AG08396 (cell line): ENCODE measurements around the gene CDH8.
"Not testable (repeated sequence)": the region's sequence is repeated elsewhere in the genome, so short reads cannot be mapped to it uniquely, and the experiment has no call there.

Experiments used
- DNase-seq: peaks from one replicate; pipeline ENCODE4 v3.0.0; 2012; ENCODE audit warnings: low spot score, mixed read lengths

Gene CDH8

DNA sequence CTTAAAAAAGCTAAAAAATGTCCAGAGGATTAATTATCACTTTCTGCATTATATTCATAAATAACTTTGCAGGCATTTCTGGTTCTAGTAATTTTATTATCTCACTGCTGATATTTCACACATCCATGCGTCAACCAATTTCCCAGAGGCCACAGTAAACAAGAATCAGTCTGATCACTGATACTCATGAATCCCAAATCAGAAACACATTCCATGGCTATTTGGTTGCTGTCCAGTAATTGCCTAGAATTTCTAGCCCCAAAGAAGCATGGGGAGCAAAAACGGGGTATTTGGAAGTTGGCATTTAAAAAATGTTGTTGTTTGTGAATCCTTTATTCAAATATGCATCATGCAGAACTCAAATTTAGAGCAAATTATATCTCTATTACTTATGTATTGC, 244.8 kb downstream of the CDH8 start:
- no peak for DNase-seq

DNA sequence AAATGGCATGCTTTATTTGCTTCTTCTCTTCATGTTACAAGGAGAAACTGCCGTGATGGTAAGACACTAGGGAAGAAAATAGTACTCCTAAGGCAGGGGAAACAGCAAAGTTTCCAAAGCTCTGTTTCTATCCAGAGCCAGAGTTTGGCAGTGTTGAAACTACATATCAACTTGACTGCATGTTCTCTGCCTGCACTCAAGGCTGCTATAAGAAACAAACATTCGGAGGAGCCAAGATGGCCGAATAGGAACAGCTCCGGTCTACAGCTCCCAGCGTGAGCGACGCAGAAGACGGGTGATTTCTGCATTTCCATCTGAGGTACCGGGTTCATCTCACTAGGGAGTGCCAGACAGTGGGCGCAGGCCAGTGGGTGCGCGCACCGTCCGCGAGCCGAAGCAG, 254.4 kb downstream of the CDH8 start:
- not testable (repeated sequence) for DNase-seq

DNA sequence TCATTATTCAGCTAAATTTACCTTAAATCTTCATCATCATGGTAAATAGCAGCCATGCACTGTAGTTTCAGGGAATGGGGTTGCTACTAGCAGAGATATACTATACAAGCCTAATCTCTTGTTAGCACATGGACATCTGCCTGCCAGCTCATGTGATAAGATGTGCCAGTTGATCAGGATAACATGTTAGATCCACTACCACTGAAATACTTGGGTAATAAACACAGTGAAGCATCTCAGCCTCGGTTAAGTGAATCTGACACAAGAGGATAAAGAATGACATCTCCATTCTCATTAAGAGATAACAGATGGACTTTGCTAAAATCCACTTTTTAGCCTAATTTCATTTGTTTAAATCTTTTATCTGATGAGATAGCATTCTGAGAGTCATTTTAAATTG, 256.1 kb downstream of the CDH8 start:
- no peak for DNase-seq

DNA sequence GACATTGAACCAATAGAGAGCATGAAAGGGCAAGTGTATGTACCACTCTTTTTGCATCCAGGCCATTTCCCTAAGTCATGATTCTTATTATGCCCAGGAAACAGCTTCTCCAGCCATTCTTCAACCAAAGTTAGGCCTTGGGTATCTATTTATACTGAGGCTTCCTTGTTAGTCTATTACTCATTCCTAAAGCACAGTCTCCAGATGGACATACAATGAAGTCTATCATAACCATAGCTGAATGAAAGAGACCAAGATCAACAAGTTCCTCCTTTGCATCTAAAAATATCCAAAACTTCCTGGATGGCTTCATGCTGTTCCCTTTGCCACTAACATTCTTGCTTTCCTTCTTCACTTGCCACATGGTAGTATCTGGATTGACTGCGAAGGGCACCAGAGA, 265.9 kb downstream of the CDH8 start:
- DNase-seq: no peak

DNA sequence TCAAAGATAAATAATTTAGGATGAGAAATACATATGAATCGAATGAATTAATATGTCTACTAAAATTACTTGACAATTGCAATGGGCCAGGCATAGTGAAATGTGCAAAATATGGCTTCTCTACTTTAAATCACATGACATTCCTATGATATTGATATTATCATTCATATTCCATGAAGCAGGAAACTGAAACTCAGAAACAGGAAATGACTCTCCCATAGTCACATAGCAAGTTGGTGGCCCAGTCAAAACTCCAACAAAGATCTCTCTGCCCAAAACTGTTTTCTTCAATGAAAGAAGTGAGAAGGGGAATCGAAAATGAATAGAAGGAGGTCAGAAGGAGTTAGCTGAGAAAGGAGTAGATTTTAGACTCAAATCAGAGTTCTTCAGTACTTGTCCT, 272.2 kb downstream of the CDH8 start:
- DNase-seq: no peak

DNA sequence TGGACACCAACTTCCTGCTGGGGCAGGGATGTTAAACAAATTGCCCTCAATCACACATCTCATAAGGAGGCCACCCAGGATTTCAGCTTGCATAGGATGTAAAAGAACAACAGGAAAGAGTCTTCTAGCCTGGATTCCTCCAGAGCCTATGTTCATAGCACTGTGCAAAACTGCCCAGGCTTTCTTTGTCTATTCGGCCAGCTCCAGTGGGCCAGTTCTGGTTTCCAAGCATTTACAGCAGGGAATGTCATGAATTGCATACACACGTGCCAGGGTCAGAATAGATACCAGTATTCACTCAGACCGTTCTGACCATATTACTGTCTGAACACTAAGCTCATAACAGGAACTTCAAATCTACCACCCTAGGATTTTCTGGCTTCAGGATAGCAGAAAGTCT, 273.2 kb downstream of the CDH8 start:
- no peak for DNase-seq

DNA sequence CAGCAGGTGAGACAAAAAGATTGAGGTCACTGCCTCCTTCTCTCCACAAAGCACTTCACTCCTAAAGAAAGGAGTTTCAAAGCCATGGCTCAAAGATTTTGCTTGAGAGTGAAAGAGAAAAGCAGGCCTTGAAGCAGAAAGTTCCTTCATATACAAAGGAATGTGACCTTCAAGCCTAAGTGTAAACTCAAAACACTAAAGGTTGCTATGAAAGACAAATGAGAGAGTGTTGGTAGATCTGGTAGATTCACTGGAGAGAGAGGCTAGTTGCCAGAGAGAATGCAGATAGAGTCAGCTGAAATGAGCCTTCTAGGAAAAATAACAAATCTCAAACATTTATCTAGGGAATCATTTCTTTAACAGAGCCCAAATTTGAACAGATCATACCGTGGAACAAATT, 305.2 kb downstream of the CDH8 start:
- DNase-seq: no peak

DNA sequence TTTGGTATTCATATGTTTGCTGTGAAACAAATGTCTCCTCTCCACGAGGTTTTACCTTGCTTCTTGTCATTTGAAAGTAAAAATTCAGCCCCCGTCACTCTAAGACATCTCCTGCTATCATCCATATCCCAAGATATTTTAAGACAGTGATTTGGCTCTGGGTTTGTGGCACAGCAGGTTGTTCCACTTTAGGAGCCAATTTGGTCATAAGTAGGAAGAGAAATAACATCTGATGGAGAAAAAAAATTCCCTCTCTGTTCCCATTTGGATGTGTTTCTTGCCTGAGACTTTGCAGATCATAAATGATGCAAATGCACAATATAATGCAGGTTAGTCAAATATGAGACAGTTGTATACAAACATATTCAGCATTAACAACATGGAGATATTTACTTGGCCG, 309.5 kb downstream of the CDH8 start:
- DNase-seq: no peak

DNA sequence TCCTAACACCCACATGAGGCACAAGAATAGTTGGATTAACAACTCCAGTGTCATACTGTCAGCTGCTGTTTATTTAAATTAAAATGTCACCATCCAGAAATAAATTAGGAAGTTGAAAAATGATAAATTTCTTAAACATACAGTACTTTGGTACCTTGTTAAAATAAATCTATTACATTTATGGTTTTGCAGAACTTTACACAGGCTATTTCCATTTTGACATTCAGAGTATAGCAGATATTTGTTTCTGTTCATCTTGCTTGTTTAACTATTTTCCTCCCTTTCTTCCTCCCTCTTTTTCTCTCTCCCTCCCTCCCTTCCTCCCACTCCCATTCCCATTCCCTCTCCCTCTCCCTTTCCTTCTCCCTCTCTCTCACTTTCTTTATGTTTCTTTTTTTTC, 310.1 kb downstream of the CDH8 start:
- no peak for DNase-seq

DNA sequence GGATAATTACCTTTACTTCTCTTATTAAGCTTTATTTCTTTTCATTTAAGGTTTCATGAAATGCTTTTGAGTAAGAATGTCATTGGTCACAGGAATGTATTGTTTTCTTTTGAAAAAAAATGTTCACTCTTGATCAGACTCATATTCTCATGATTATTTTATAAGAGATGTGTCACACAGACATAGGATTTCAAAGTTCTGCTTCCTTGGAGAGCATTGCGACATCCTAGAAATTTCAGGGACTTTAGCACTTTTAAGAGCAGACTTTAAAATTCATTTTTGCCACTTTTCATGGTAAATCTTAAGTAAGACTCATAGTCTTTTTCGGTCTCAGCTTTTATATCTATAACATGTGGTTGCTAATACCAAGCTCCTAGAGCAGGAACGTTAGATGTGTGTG, 314.7 kb downstream of the CDH8 start:
- no peak for DNase-seq

DNA sequence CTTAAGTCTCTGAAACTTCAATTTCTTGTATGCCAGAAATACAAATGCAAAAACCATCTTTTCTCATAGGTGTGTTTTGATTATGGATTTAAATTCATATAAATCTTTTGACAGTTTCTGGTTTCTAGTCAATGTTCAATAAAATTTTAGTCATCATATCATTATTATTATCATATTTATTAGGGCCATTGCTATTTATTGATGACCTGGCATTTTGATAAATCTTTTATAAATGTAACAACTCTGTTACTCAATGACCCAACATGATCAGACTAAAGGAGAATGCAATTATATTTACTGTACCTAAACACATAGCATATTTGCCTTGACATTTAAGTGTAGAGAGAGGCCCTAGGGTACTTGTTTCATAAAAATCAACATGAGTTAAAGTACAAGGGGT, 320.8 kb downstream of the CDH8 start:
- no peak for DNase-seq

DNA sequence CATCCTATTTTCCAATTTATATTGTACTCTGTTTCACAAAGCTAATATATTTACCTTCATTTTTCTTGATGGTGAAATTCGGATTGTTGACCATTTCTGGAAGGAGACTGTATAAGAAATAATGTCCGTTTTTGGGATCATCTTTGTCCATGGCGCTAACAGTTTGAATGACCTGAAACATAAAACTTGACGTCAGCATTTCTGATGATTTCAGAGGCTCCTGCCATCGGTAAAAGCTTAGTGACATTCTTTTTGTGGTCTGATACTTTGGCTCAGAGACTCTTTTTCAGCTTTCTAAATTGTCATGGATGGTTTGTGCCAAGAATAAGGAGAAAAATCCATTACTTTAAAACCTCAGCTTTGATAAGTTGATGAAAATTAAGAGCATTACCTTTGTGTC, 322.5 kb downstream of the CDH8 start:
- DNase-seq: no peak

DNA sequence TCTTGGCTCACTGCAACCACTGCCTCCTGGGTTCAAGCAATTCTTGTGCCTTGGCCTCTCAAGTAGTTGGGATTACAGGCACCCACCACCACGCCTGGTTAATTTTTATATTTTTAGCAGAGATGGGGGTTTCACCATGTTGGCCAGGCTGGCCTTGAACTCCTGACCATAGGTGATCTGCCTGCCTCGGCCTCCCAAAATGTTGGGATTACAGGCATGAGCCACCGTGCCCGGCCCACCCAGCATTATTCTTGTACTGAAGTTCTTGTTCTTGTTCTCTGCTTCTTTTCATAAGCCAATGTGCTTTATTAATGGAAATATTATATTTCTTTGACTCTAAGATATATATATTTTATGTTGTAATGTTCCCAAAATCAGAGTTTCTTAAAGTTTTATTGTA, 336.6 kb downstream of the CDH8 start:
- DNase-seq: not testable (repeated sequence)

DNA sequence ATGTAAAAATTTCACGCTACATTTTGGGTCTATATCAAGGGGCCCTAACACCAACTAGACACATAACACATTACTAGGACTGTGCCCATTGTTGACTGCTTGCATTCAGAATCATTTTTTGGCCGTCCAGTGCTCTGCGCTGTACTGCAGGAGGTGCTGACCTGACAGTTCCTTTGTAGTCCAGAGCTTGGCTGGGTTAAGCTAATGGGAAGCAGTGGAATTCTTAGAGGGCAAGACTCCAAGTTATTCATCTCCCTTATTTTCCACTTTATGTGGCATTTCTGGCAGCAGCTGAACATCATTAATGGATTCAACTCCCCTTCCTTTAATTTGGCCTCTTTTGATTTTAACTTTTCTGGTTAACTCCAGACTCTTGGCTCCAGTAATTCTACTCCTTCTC, 351.7 kb downstream of the CDH8 start:
- no peak for DNase-seq

DNA sequence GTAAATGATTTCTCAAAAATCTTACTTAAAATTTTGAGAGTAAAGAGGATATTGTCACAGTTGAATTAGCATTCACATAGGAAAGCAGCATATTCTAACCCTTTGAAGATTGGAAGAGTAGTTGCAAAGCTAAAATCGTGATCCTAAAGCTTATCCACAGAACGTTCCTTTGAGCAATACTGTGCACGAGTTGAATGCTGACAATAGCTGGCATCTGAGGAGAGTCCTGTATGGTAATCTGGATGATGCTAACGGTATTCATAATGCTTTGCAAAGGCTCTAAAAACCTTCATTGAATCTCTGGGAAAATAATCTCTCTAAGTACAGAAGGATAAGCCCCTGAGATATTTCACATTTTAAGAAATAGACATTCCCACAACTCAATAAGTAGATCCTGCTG, 354.6 kb downstream of the CDH8 start:
- no peak for DNase-seq

DNA sequence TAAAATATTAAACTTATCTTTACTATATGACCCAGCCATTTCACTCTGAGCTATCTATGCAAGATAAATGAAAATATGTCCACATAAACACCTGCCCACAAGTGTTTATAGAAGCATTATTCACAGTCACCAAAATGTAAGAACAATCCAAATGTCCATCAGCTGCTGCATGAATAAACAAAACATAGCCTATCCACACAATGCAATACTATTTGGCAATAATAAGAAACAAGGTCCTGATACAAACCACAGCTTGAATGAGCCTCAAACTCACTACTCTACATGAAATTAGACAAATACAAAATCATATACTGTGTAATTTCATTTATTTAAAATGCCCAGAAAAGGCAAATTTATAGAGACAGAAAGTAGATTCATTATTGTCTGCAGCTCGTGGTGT, 355.1 kb downstream of the CDH8 start:
- DNase-seq: no peak

DNA sequence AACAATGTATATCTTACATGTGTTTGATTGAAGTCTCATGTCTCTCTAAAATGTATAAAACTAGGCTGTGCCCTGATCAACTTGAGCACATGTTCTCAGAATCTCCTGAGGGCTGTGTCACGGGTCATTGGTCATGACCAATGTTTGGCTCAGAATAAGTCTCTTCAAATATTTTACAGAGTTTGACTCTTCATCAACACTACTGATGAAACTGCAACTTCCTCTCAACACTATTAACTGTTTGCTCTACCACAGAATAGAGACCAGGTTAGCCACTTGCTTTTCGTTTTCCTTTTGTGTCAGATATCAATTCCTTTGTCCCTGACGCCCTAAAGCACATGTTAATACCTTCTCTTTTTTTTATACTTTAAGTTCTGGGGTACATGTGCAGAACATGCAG, 358.1 kb downstream of the CDH8 start:
- DNase-seq: no peak

DNA sequence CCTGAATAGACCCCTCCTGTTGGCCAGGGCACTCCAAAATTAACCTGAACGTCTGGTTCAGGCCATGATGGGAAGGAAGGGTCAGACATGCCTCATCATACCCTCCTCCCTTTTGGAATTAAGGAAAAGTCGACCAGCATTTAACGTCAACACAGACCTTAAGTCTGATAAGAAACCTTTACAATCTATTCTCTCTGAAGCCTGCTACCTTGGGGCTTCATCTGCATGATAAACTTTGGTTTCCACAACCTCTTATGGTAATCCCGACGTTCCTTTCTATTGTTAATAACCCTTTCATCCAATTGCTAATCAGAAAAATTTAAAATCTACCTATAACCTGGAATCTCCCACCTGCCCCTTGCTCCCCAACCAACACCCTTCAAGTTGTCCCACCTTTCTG, 358.5 kb downstream of the CDH8 start:
- no peak for DNase-seq

DNA sequence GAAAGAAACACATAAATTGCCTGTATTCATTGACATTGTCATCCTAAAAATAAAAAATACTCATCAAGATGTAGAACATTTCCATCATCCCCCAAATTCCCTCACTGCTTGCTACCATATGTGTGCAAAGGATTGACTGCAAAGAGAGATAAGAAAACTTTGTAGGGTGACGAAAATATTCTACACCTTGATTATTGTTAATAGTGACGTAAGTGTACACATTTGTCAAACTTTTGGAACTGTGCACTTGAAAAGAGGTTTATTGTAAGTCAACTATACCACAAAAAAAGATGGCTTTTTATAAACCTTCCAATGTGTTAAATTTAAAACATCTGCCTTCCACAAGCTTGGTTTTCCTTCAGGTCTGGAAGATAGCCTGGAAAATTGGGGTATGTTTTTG, 359.5 kb downstream of the CDH8 start:
- no peak for DNase-seq

DNA sequence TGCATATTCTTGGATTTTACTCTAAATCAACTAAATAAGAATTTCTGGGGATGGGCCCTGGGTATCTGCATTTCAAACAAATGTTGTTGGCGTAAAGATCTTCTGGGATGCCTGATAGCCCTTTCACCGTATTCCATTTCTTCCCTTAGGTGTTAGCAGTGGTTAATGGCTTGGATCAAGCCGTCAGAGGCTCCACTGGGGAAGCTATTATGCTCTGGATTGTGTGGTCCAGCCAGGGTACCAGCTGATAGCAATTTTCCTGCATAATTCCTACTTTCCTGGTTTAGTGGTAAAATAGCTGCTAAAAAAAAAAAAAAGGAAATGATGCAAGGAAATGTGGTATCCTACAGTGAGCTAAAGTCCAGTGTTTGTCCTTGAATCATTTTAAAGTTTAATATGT, 365.1 kb downstream of the CDH8 start:
- no peak for DNase-seq

DNA sequence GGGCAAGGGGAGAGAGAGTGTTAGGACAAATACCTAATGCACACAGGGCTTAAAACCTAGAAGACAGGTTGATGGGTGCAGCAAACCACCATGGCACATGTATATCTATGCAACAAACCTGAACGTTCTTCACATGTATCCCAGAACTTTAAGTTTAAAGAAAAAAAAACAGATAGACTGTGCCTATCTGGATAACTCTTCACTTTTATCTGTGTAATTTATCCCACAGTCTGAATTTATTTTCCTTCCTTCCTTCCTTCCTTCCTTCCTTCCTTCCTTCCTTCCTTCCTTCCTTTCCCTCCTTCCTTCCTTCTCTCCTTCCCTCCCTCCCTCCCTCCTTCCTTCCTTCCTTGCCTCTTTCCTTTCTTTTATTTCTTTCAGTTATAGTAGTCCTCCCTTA, 370.7 kb downstream of the CDH8 start:
- DNase-seq: no peak

DNA sequence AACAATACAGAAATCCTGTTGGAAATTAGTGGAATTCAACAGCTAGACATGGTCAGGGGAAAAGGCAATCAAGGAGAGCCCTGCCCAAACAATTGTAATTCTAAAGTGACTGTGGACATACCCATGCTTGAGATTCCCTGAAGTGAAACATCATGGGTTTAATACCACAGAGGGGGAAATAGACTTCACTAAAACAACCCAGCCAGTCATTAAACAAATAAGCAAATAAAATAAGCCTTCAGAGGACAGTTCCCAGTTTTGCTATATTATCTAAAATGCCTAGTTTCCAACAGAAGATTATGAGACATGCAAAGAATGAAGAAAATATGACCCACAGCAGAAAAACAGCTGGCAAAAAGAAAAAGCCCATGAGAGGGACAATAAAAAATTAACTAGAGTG, 376.3 kb downstream of the CDH8 start:
- DNase-seq: no peak

DNA sequence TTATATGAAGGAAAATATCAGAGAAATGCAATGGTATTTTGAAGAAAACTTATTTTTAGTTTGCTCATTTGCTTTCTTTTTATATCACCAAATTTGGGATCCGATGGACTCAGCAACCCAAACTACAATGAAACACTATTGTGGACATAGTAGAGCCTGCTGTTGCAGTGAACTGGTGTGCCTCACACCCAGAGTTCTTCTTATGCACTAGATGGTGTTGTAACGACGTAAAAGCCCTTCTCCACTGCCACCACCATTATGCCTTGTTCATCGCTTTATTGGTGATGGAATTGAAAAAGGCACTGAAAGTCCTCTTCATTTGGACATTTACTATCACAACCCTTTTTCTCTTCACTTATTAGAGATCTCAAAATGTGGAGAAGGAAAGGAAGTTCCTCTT, 381.3 kb downstream of the CDH8 start:
- DNase-seq: no peak

DNA sequence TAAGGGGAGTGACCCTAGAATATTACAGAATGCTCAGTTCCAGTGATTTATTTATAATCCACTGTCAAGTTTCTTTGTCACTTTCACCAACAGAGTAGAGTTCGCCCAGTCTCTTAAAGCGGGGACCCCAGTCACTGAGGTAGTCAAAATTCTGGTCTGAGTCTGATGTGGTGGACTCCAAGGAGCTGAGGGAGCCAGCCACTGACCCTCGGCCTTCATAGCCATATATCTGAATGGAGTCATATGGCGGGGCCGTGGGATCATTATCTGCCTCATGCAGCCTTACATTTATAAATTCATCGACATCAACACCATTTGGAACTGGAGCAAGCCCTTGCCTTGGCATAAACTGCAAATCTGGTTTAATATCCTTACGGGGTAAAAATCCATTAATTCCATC, 382.7 kb downstream of the CDH8 start:
- DNase-seq: no peak

DNA sequence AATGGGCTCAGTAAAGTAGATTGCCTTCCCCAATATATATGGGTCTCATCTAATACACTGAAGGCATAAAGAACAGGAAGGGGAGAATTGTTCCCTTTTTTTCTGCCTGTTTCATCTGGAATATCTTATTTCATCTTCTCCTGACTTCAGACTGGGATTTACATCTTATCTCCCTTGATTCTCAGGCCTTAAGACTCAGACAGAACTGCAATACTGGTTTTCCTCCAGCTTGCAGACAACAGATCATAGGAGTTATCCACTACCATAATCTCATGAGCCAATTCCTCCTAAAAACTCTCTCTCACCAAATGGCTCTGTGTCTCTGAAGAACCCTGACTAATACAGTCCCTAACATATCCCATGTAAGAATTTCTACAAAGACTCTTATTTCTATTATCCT, 390.7 kb downstream of the CDH8 start:
- DNase-seq: no peak

DNA sequence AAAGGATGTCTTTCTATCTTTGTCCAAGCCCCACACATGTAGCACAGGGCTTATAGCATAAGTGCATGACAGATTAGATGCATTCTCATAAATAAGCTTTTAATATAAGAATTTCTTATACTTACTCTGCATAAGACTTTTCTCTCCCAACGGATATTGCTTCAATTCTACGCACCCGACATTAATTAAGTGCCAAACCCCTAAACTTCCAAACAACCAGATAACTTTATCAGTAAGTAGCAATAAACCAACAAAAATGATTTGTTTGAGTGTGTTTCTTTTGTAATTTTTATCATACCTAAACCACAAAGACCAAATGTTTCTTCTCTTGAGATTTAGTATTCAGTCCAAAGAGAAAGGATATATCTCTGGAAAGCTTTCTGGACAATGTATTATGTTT, 391.5 kb downstream of the CDH8 start:
- no peak for DNase-seq
